Tibial nerve (tissue), 4 donors: ENCODE measurements around the gene DCAF11. TPM values are rescaled to one million over a fixed set of nuclear protein-coding genes. Genes with fewer than 3 reads are reported as not detected.

ENCODE experiments used
- DNase-seq, 2 donors: peaks; one replicate each; pipeline ENCODE4 v3.0.0-alpha.2; 2019; ENCODE audit warnings: low spot score in 2 of 2
- H3K27ac ChIP-seq, 4 donors: fragments of 200-600 bp; sonication (generic) in 3 of 4; one replicate each; pipeline ENCODE4 v1.5.1; 2017 to 2019; ENCODE audit warnings: mild to moderate bottlenecking in 1 of 4
- H3K27me3 ChIP-seq, 2 donors: fragments of 200-600 bp; sonication (generic) in 1 of 2; one replicate each; pipeline versions ENCODE4 v1.5.1 to v1.6.0; 2017 to 2019
- H3K36me3 ChIP-seq, 3 donors: fragments of 200-600 bp; sonication (generic); one replicate each; pipeline ENCODE4 v1.5.1; 2018 to 2019
- H3K4me1 ChIP-seq, 4 donors: fragments of 200-600 bp; sonication (generic) in 3 of 4; one replicate each; pipeline ENCODE4 v1.5.1; 2017 to 2019
- H3K4me3 ChIP-seq, 4 donors: fragments of 200-600 bp; sonication (generic) in 3 of 4; one replicate each; pipeline ENCODE4 v1.5.1; 2017 to 2019; ENCODE audit warnings: mild to moderate bottlenecking in 1 of 4, moderate library complexity in 1 of 4
- H3K9me3 ChIP-seq, 4 donors: fragments of 200-600 bp; sonication (generic) in 3 of 4; one replicate each; pipeline ENCODE4 v1.5.1; 2017 to 2019
- CTCF ChIP-seq, 5 experiments: fragments of 200-600 bp in 3 of 5; fragments of 450-650 bp in 2 of 5; sonication (generic) in 3 of 5; IDR thresholded peaks; one replicate each; pipeline ENCODE4 v1.5.1; 2016 to 2019; ENCODE audit warnings: antibody characterized with exemption in 5 of 5, mild to moderate bottlenecking in 3 of 5, moderate library complexity in 2 of 5
- EP300 ChIP-seq, 2 donors: sonication (generic); formaldehyde crosslinking; IDR thresholded peaks; one replicate each; pipeline ENCODE4 v1.6.1; 2017; ENCODE audit warnings: antibody characterized with exemption in 2 of 2, mild to moderate bottlenecking in 1 of 2
- POLR2A ChIP-seq, 2 donors: fragments of 450-650 bp; IDR thresholded peaks; one replicate each; pipeline ENCODE4 v1.6.1; 2017; ENCODE audit warnings: antibody characterized with exemption in 2 of 2, mild to moderate bottlenecking in 2 of 2, moderate library complexity in 2 of 2
- WGBS, 2 donors: methylation state at CpG; one replicate each; pipeline ENCODE4 v1.1.5; 2018; 5-methylcytosine and 5-hydroxymethylcytosine counted together
- total RNA-seq, 4 donors: library from RNA; depleted of rRNA; stranded (reverse); fragments of >200 nt; gene quantifications; one replicate each; pipeline ENCODE4 v1.1.0, GENCODE V29; 2016

DCAF11 gene
- total RNA-seq, 4 donors from 2014 or later = 68.9 to 126 (median 98.9) TPM

- TF ChIP-seq CTCF (IDR thresholded peaks at IDR 0.05) = no peak
- no peak for TF ChIP-seq POLR2A (IDR thresholded peaks at IDR 0.05)
- TF ChIP-seq EP300 (IDR thresholded peaks at IDR 0.05) = no peak
- no peak for DNase-seq
- WGBS, 2 donors = 87 to 89% methylated on average over 4 of the region's 4 CpGs
- H3K4me3 ChIP-seq = no peak overlapping the region
- no peaks in the 10 kb centered on the region for H3K9me3 ChIP-seq
- H3K27me3 ChIP-seq = no peaks in the 10 kb centered on the region
- peaks cover 0 to 12% (median 0%) of the 10 kb centered on the region in 4 donors for H3K4me1 ChIP-seq
- H3K27ac ChIP-seq = no peak overlapping the region
- H3K36me3 ChIP-seq = peaks cover 0 to 29% (median 0%) of the 10 kb centered on the region in 3 donors
Measured at GRCh38 chr14:24106672-24107271, 7.8 kb upstream of the DCAF11 start.

GRCh38 chr14:24108336-24108874 lies 6.2 kb upstream of the DCAF11 start:
- H3K9me3 ChIP-seq = no peaks in the 10 kb centered on the region
- H3K27me3 ChIP-seq = no peaks in the 10 kb centered on the region
- peaks cover 0 to 17% (median 0%) of the 10 kb centered on the region in 3 donors for H3K36me3 ChIP-seq
- H3K4me1 ChIP-seq = peaks cover 0 to 15% (median 0%) of the 10 kb centered on the region in 4 donors
- 34 to 52% methylated on average over 5 of the region's 5 CpGs for WGBS, 2 donors
- H3K27ac ChIP-seq = peak overlapping the region in 3 of 4 donors; percentile 4 to 17 (median 16)
- H3K4me3 ChIP-seq = no peak overlapping the region
- DNase-seq = no peak
- TF ChIP-seq CTCF (IDR thresholded peaks at IDR 0.05) (no peak), EP300 (IDR thresholded peaks at IDR 0.05) (no peak), POLR2A (IDR thresholded peaks at IDR 0.05) (no peak)

- no peak for TF ChIP-seq POLR2A (IDR thresholded peaks at IDR 0.05)
- TF ChIP-seq EP300 (IDR thresholded peaks at IDR 0.05) = no peak
- TF ChIP-seq CTCF (IDR thresholded peaks at IDR 0.05) = no peak
- Histone ChIP-seq H3K27ac (no peak overlapping the region), H3K36me3 (peaks cover 0 to 2% (median 0%) of the 10 kb centered on the region in 3 donors), H3K27me3 (no peaks in the 10 kb centered on the region), H3K9me3 (no peaks in the 10 kb centered on the region), H3K4me3 (no peak overlapping the region), H3K4me1 (peaks cover 0 to 16% (median 0%) of the 10 kb centered on the region in 4 donors)
- no peak for DNase-seq
- WGBS, 2 donors = 85 to 89% methylated on average over 9 of the region's 9 CpGs
Measured at GRCh38 chr14:24110060-24110459, 4.5 kb upstream of the DCAF11 start.

- no peak overlapping the region for H3K27ac ChIP-seq
- no peak overlapping the region for H3K4me3 ChIP-seq
- TF ChIP-seq POLR2A (IDR thresholded peaks at IDR 0.05) (no peak), CTCF (IDR thresholded peaks at IDR 0.05) (no peak), EP300 (IDR thresholded peaks at IDR 0.05) (no peak)
- 48 to 60% methylated on average over 1 of the region's 1 CpG for WGBS, 2 donors
- H3K27me3 ChIP-seq = no peaks in the 10 kb centered on the region
- H3K9me3 ChIP-seq = no peaks in the 10 kb centered on the region
- peaks cover 0 to 19% (median 1%) of the 10 kb centered on the region in 4 donors for H3K4me1 ChIP-seq
- no peaks in the 10 kb centered on the region for H3K36me3 ChIP-seq
- no peak for DNase-seq
Measured at GRCh38 chr14:24110523-24110922, 4.1 kb upstream of the DCAF11 start.

- TF ChIP-seq EP300 (IDR thresholded peaks at IDR 0.05) = no peak
- TF ChIP-seq CTCF (IDR thresholded peaks at IDR 0.05) = no peak
- TF ChIP-seq POLR2A (IDR thresholded peaks at IDR 0.05) = no peak
- no peak for DNase-seq
- no peaks in the 10 kb centered on the region for H3K27me3 ChIP-seq
- peak overlapping the region; percentile 46 to 81 (median 76) for H3K4me3 ChIP-seq
- 20 to 26% methylated on average over 15 of the region's 15 CpGs for WGBS, 2 donors
- no peaks in the 10 kb centered on the region for H3K9me3 ChIP-seq
- peaks cover 0 to 18% (median 12%) of the 10 kb centered on the region in 3 donors for H3K36me3 ChIP-seq
- peak overlapping the region; percentile 99 to 100 (median 99) for H3K27ac ChIP-seq
- H3K4me1 ChIP-seq = peaks cover 4 to 28% (median 11%) of the 10 kb centered on the region in 4 donors
Measured at GRCh38 chr14:24113379-24113800, 1.2 kb upstream of the DCAF11 start.
